OCI-LY3 (cell line): ENCODE data around the gene ABCD1.

Experiments
- H2AFZ ChIP-seq: fragments of 200-600, 300-600 bp; shearing (Covaris generic); 2 replicates; pipeline ENCODE4 v1.6.0; 2014; ENCODE audit warnings: antibody characterized with exemption, low read depth, low read length
- H3K27ac ChIP-seq: fragments of 200-600, 300-600 bp; sonication (generic); 2 replicates; pipeline ENCODE4 v1.5.1; 2014; ENCODE audit warnings: mild to moderate bottlenecking, low read length, moderate library complexity, mixed read lengths
- H3K27me3 ChIP-seq: fragments of 200-600, 300-600 bp; sonication (generic); 2 replicates; pipeline ENCODE4 v1.6.1; 2014; ENCODE audit warnings: low read depth, low read length, mixed read lengths
- H3K36me3 ChIP-seq: fragments of 200-600, 300-600 bp; sonication (generic); replicated peaks from 2 replicates; pipeline ENCODE3; 2014; ENCODE audit warnings: low read depth, low read length, mixed read lengths
- H3K4me1 ChIP-seq: fragments of 300-600, 200-600 bp; sonication (generic); 2 replicates; pipeline ENCODE4 v1.6.1; 2014; ENCODE audit warnings: low read length, mixed read lengths
- H3K4me2 ChIP-seq: fragments of 200-600, 300-600 bp; sonication (generic); 2 replicates; pipeline ENCODE4 v1.6.1; 2014; ENCODE audit warnings: low read length, mixed read lengths
- H3K4me3 ChIP-seq: fragments of 300-600, 200-600 bp; sonication (generic); 2 replicates; pipeline ENCODE4 v1.5.1; 2014; ENCODE audit warnings: antibody characterized with exemption, mild to moderate bottlenecking, low read length, moderate library complexity
- H3K79me2 ChIP-seq: fragments of 300-600, 200-600 bp; shearing (Covaris generic); 2 replicates; pipeline ENCODE4 v1.6.1; 2014; ENCODE audit warnings: mild to moderate bottlenecking, low read length, mixed read lengths
- H3K9ac ChIP-seq: fragments of 300-600, 200-600 bp; shearing (Covaris generic); 2 replicates; pipeline ENCODE4 v1.6.0; 2014; ENCODE audit warnings: mild to moderate bottlenecking, low read length, moderate library complexity
- H3K9me3 ChIP-seq: fragments of 200-600, 300-600 bp; shearing (Covaris generic); 2 replicates; pipeline ENCODE4 v1.6.1; 2014; ENCODE audit warnings: low read length, mixed read lengths; ENCODE audit not compliant: insufficient read depth
- H4K20me1 ChIP-seq: fragments of 200-600, 300-600 bp; sonication (generic); 2 replicates; pipeline ENCODE4 v1.6.1; 2016; ENCODE audit warnings: low read length, mixed read lengths; ENCODE audit not compliant: insufficient read depth
- CTCF ChIP-seq: fragments of 200-600, 300-600 bp; sonication (generic); IDR thresholded peaks from 2 replicates; pipeline ENCODE4 v1.5.1; 2014; ENCODE audit warnings: antibody characterized with exemption, low read length, low read depth
- EZH2phosphoT487 ChIP-seq: fragments of 200-600 bp; shearing (Covaris generic); IDR thresholded peaks from 2 replicates; pipeline ENCODE4 v1.6.1; 2018; ENCODE audit warnings: antibody characterized with exemption, mixed run types, low read depth

Gene ABCD1

GRCh38 chrX:153783378-153784013, 58.8 kb downstream of the ABCD1 start:
- TF ChIP-seq CTCF (no peak), EZH2phosphoT487 (no peak)
- no peaks in the 10 kb centered on the region for H3K79me2 ChIP-seq
- H3K27me3 ChIP-seq: no peaks in the 10 kb centered on the region
- H3K9ac ChIP-seq: no peak overlapping the region
- H4K20me1 ChIP-seq: no peaks in the 10 kb centered on the region
- H3K9me3 ChIP-seq: no peaks in the 10 kb centered on the region
- H2AFZ ChIP-seq: no peak overlapping the region
- H3K36me3 ChIP-seq: no peaks in the 10 kb centered on the region
- no peak overlapping the region for H3K27ac ChIP-seq
- no peak overlapping the region for H3K4me3 ChIP-seq
- no peak overlapping the region for H3K4me2 ChIP-seq
- H3K4me1 ChIP-seq: no peaks in the 10 kb centered on the region

DNA sequence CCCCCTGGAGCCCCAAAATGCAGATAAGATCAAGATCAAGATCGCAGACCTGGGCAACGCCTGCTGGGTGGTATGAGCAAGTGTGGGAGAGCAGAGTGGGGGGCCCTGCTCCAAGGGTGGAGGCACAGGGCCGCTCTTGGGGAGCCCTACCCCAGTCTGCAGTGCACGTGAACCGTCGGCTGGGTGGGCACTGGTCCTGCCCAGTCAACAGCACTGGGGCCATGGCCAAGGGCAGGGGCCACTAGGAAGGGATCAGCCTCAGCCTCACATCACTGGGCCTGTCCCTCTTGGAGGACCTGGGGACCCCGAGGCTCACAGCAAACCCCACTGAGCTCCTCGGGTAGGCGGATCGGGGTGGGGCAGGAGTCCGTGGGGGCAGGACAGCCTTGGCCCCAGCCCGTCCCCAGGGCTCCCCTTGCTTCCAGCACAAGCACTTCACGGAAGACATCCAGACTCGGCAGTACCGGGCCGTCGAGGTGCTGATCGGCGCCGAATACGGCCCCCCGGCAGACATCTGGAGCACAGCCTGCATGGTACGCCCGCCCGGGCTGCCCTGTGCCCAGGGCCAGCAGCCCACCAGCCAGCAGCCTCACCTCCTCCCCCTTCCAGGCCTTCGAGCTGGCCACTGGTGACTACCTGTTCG, 59.8 kb downstream of the ABCD1 start:
- TF ChIP-seq CTCF (no peak), EZH2phosphoT487 (no peak)
- Histone ChIP-seq H3K9ac (no peak overlapping the region), H3K36me3 (no peaks in the 10 kb centered on the region), H3K4me2 (no peak overlapping the region), H3K4me3 (no peak overlapping the region), H3K27ac (no peak overlapping the region), H3K27me3 (no peaks in the 10 kb centered on the region), H3K9me3 (no peaks in the 10 kb centered on the region), H4K20me1 (no peaks in the 10 kb centered on the region), H2AFZ (no peak overlapping the region), H3K79me2 (no peaks in the 10 kb centered on the region), H3K4me1 (no peaks in the 10 kb centered on the region)

DNA sequence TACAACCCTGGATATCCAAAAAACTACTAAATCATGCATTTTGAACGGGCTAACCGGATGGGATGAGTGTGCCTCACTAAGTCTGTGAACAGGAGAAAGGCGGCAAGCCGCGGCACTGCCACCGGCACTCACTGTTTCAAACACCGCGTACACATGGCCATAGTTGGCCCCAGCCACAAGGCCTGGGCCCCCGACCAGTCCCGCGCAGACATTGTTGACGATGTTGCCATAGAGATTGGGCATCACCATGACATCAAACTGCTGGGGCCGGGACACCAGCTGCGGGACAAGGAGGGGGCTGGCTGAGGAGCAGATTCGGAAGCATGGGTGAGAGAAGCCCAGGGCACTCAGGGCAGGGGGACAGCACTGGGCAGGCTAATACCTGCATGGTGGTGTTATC, 62.0 kb downstream of the ABCD1 start:
- Histone ChIP-seq H3K9me3 (no peaks in the 10 kb centered on the region), H4K20me1 (no peaks in the 10 kb centered on the region), H3K27me3 (no peaks in the 10 kb centered on the region), H3K4me2 (no peak overlapping the region), H3K4me1 (no peaks in the 10 kb centered on the region), H2AFZ (no peak overlapping the region), H3K9ac (no peak overlapping the region), H3K36me3 (no peaks in the 10 kb centered on the region), H3K4me3 (no peak overlapping the region), H3K79me2 (peaks cover 6% of the 10 kb centered on the region; the same call in 1 of the 2 replicates), H3K27ac (no peak overlapping the region)
- TF ChIP-seq CTCF (no peak), EZH2phosphoT487 (no peak)

GRCh38 chrX:153789654-153790053, 65.0 kb downstream of the ABCD1 start:
- H2AFZ ChIP-seq: no peak overlapping the region
- no peaks in the 10 kb centered on the region for H3K36me3 ChIP-seq
- no peak overlapping the region for H3K27ac ChIP-seq
- no peak for TF ChIP-seq EZH2phosphoT487
- TF ChIP-seq CTCF: no peak
- no peaks in the 10 kb centered on the region for H3K27me3 ChIP-seq
- peaks cover 30% of the 10 kb centered on the region for H3K79me2 ChIP-seq
- H3K4me3 ChIP-seq: no peak overlapping the region
- no peak overlapping the region for H3K9ac ChIP-seq
- no peaks in the 10 kb centered on the region for H4K20me1 ChIP-seq
- H3K9me3 ChIP-seq: no peaks in the 10 kb centered on the region
- no peak overlapping the region for H3K4me2 ChIP-seq
- H3K4me1 ChIP-seq: peaks cover 8% of the 10 kb centered on the region
